Measurements from ENCODE around the gene MAP2K2. TPM values are rescaled to one million over a fixed set of nuclear protein-coding genes. Genes with fewer than 3 reads are reported as not detected.

MAP2K2 gene
- 165 TPM for polyA plus RNA-seq (2013, experiment 1 of 2)
- 164 TPM for polyA plus RNA-seq (2013, experiment 2 of 2)

DNA sequence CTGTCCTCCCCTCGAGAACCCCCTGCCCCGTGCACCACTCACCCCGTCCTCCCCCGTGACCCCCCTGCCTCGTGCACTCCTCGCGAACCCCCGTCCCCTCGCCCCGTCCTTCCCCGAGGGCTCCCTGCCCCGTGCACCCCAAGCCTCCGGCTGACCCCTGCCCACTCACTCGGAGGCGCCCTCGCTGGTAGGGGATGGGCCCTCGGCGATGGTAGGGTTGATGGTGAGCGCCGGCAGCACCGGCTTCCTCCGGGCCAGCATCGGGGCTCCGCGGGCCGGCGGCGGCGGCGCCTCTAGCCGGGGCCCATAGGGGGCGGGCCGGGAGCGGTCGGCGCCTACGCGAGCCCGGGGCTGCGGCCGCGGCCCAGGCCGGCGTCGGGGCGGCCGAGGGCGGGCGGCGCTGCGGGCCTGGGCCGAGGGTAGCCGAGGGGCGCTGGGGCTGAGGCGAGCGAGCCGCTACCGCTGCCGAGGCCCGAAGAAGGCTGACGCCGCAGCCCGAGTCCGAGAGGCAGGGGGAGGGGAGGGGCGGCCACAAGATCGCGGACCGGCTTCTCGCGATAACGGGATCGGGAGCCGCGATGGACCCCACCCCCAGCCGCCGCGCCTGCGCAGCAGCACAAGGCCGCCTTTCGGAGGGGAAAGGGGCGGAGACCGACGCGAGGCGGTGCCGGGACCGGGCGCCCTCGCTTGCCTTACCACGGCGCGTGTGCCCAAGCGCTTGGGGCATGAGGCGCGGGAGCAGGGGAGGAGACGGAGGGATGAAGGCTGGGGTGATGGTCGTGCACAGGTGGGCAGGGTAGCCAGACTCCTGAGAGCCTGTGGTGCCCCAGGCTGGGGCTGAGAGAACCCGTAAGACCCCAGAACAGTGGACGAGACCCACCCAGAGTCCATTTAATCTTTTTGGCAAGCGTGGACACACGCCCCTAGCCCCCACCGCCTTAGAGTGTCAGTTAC is at the start of gene MAP2K2:
TSS of gene MAP2K2 (minus strand) at position 508 of the 954 bp plus-strand sequence. CDS start at position 261, 247 bp downstream.
- no peaks in the 10 kb centered on the region for H3K27me3 ChIP-seq (ENCODE audit: control insufficient read depth in 3 of 3, insufficient read depth in 3 of 3, low read depth in 1 of 3, low read length in 3 of 3)
- H3K23ac ChIP-seq (ENCODE audit: low read depth, low read length, poor library complexity) = peak within 1 kb of the TSS; percentile 98
- H2BK120ac ChIP-seq (ENCODE audit: low read depth, low read length) = no peak within 1 kb of the TSS
- peak within 1 kb of the TSS; percentile 58 to 100 for H3K4me3 ChIP-seq (ENCODE audit: low read length in 2 of 2)
- no CpG with 5 or more reads among the region's 102 CpGs for WGBS, 2 donors (ENCODE audit: extremely low coverage in 2 of 2, insufficient read length in 2 of 2, insufficient replicate concordance in 1 of 2)
- peak; percentile 93 for DNase-seq (ENCODE audit: low spot score)
- peak within 1 kb of the TSS; percentile 99 for H3K18ac ChIP-seq (ENCODE audit: low read length)
- no peak within 1 kb of the TSS for H2AK5ac ChIP-seq (ENCODE audit: low read depth, low read length)
- peak within 1 kb of the TSS; percentile 98 for H3K9ac ChIP-seq (ENCODE audit: low read depth, low read length, poor library complexity)
- no peak within 1 kb of the TSS for H2BK12ac ChIP-seq (ENCODE audit: low read length)
- peak within 1 kb of the TSS; percentile 80 for H3K4me2 ChIP-seq (ENCODE audit: insufficient read depth, low read length, poor library complexity, severe bottlenecking)
- H3K27ac ChIP-seq (replicated peaks; ENCODE audit: low read length) = no peak within 1 kb of the TSS
- H4K91ac ChIP-seq (ENCODE audit: low read depth, low read length, poor library complexity) = no peak within 1 kb of the TSS
- H3K36me3 ChIP-seq (replicated peaks in 1 of 2; ENCODE audit: control insufficient read depth in 2 of 2, insufficient read depth in 2 of 2, low read length in 2 of 2) = peaks cover 4 to 17% of the 10 kb centered on the region in 2 donors
- no peak within 1 kb of the TSS for H2BK15ac ChIP-seq (ENCODE audit: low read length)
- H2BK5ac ChIP-seq (ENCODE audit: low read length) = peak within 1 kb of the TSS; percentile 83
- H3K4ac ChIP-seq (ENCODE audit: low read length) = no peak within 1 kb of the TSS
- H3K14ac ChIP-seq (ENCODE audit: low read length) = peak within 1 kb of the TSS; percentile 94
- H3K79me1 ChIP-seq (ENCODE audit: low read depth, low read length) = peaks cover 18% of the 10 kb centered on the region
- peaks cover 7 to 8% of the 10 kb centered on the region in 2 donors for H3K4me1 ChIP-seq (ENCODE audit: control insufficient read depth in 2 of 2, insufficient read depth in 1 of 2, low read depth in 1 of 2, low read length in 2 of 2)
- no peaks in the 10 kb centered on the region for H3K9me3 ChIP-seq (replicated peaks in 1 of 2; ENCODE audit: control insufficient read depth in 2 of 2, insufficient read depth in 1 of 2, low read depth in 1 of 2, low read length in 2 of 2)
- H2AFZ ChIP-seq (ENCODE audit: low read length) = peak within 1 kb of the TSS; percentile 96
- no peak within 1 kb of the TSS for H4K8ac ChIP-seq (ENCODE audit: low read depth, low read length)

DNA sequence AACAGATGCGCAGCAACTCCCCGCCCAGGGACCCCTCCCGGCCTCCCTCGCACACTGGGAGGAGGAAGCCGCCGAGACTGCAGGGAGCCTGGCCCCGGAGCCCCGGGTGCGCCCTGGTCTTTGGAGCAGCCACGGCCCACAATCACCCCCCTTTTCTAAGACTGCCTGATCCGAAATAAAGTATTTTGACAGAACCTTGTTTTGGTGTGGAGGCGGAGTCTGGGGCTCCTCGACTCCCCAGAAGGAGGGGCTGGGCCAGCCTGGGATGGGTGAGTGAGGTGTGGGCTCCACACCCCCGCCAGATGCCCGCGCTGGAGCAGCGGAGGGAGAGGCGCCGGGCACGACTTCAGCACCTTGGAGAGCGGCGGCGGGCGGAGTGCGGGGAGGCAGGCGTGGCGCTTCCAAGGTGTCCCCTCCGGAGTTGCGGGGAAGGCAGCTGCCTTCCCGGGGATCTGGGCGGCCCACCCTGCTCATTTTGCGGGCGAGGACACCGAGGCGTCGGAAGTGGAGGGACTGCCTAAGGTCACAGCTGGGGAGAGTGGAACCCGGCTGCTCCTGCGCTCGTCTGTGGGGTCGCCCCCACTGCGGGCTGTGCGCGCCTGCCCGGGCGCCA is 49.0 kb upstream of the MAP2K2 start:
- Histone ChIP-seq H2AFZ (ENCODE audit: low read length) (no peak overlapping the region), H3K27me3 (ENCODE audit: control insufficient read depth in 3 of 3, insufficient read depth in 3 of 3, low read depth in 1 of 3, low read length in 3 of 3) (peaks cover 0 to 13% (median 9%) of the 10 kb centered on the region in 3 experiments), H3K79me1 (ENCODE audit: low read depth, low read length) (peaks cover 2% of the 10 kb centered on the region), H3K4me2 (ENCODE audit: insufficient read depth, low read length, poor library complexity, severe bottlenecking) (peak overlapping the region; percentile 11), H3K27ac (replicated peaks; ENCODE audit: low read length) (no peak overlapping the region), H4K8ac (ENCODE audit: low read depth, low read length) (no peak overlapping the region), H2BK120ac (ENCODE audit: low read depth, low read length) (no peak overlapping the region), H3K23ac (ENCODE audit: low read depth, low read length, poor library complexity) (peak overlapping the region; percentile 55), H3K18ac (ENCODE audit: low read length) (no peak overlapping the region), H2AK5ac (ENCODE audit: low read depth, low read length) (no peak overlapping the region), H2BK15ac (ENCODE audit: low read length) (no peak overlapping the region), H3K4me1 (ENCODE audit: control insufficient read depth in 2 of 2, insufficient read depth in 1 of 2, low read depth in 1 of 2, low read length in 2 of 2) (no peaks in the 10 kb centered on the region), H3K9ac (ENCODE audit: low read depth, low read length, poor library complexity) (no peak overlapping the region), H4K91ac (ENCODE audit: low read depth, low read length, poor library complexity) (no peak overlapping the region), H3K14ac (ENCODE audit: low read length) (no peak overlapping the region), H3K9me3 (replicated peaks in 1 of 2; ENCODE audit: control insufficient read depth in 2 of 2, insufficient read depth in 1 of 2, low read depth in 1 of 2, low read length in 2 of 2) (no peaks in the 10 kb centered on the region), H2BK12ac (ENCODE audit: low read length) (no peak overlapping the region), H3K4me3 (ENCODE audit: low read length in 2 of 2) (no peak overlapping the region), H2BK5ac (ENCODE audit: low read length) (no peak overlapping the region), H3K4ac (ENCODE audit: low read length) (no peak overlapping the region), H3K36me3 (replicated peaks in 1 of 2; ENCODE audit: control insufficient read depth in 2 of 2, insufficient read depth in 2 of 2, low read length in 2 of 2) (peaks cover 0 to 19% of the 10 kb centered on the region in 2 donors)
- DNase-seq (ENCODE audit: low spot score) = peak; percentile 75
- no CpG with 5 or more reads among the region's 45 CpGs for WGBS, 2 donors (ENCODE audit: extremely low coverage in 2 of 2, insufficient read length in 2 of 2, insufficient replicate concordance in 1 of 2)

DNA sequence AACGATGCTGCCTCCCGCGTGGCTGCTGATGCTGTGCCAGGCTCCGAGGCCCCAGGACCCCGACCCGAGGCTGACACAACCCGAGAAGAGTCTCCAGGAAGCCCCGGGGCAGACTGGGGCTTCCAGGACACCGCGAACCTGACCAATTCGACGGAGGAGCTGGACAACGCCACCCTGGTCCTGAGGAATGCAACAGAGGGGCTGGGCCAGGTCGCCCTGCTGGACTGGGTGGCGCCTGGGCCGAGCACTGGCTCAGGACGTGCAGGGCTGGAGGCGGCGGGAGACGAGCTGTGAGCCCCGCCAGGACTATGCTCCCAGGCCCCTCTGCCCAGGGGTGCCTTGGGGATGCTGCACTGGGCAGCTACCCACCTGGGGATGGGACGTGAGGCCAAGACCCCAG is 47.8 kb upstream of the MAP2K2 start:
- no peak overlapping the region for H3K4ac ChIP-seq (ENCODE audit: low read length)
- H4K8ac ChIP-seq (ENCODE audit: low read depth, low read length) = no peak overlapping the region
- peaks cover 0 to 14% of the 10 kb centered on the region in 2 donors for H3K36me3 ChIP-seq (replicated peaks in 1 of 2; ENCODE audit: control insufficient read depth in 2 of 2, insufficient read depth in 2 of 2, low read length in 2 of 2)
- no peak overlapping the region for H2BK120ac ChIP-seq (ENCODE audit: low read depth, low read length)
- no peak overlapping the region for H3K9ac ChIP-seq (ENCODE audit: low read depth, low read length, poor library complexity)
- peaks cover 2% of the 10 kb centered on the region for H3K79me1 ChIP-seq (ENCODE audit: low read depth, low read length)
- no peak overlapping the region for H3K4me2 ChIP-seq (ENCODE audit: insufficient read depth, low read length, poor library complexity, severe bottlenecking)
- no peak overlapping the region for H2AK5ac ChIP-seq (ENCODE audit: low read depth, low read length)
- no peak overlapping the region for H2BK5ac ChIP-seq (ENCODE audit: low read length)
- no peaks in the 10 kb centered on the region for H3K9me3 ChIP-seq (replicated peaks in 1 of 2; ENCODE audit: control insufficient read depth in 2 of 2, insufficient read depth in 1 of 2, low read depth in 1 of 2, low read length in 2 of 2)
- no peaks in the 10 kb centered on the region for H3K4me1 ChIP-seq (ENCODE audit: control insufficient read depth in 2 of 2, insufficient read depth in 1 of 2, low read depth in 1 of 2, low read length in 2 of 2)
- no peak overlapping the region for H3K4me3 ChIP-seq (ENCODE audit: low read length in 2 of 2)
- H2BK15ac ChIP-seq (ENCODE audit: low read length) = no peak overlapping the region
- H2BK12ac ChIP-seq (ENCODE audit: low read length) = no peak overlapping the region
- peak overlapping the region; percentile 65 for H3K23ac ChIP-seq (ENCODE audit: low read depth, low read length, poor library complexity)
- no peak overlapping the region for H4K91ac ChIP-seq (ENCODE audit: low read depth, low read length, poor library complexity)
- peaks cover 0 to 13% (median 9%) of the 10 kb centered on the region in 3 experiments for H3K27me3 ChIP-seq (ENCODE audit: control insufficient read depth in 3 of 3, insufficient read depth in 3 of 3, low read depth in 1 of 3, low read length in 3 of 3)
- no peak overlapping the region for H3K18ac ChIP-seq (ENCODE audit: low read length)
- no peak for DNase-seq (ENCODE audit: low spot score)
- peak overlapping the region; percentile 21 for H3K14ac ChIP-seq (ENCODE audit: low read length)
- no peak overlapping the region for H3K27ac ChIP-seq (replicated peaks; ENCODE audit: low read length)
- no CpG with 5 or more reads among the region's 22 CpGs for WGBS, 2 donors (ENCODE audit: extremely low coverage in 2 of 2, insufficient read length in 2 of 2, insufficient replicate concordance in 1 of 2)
- H2AFZ ChIP-seq (ENCODE audit: low read length) = no peak overlapping the region

DNA sequence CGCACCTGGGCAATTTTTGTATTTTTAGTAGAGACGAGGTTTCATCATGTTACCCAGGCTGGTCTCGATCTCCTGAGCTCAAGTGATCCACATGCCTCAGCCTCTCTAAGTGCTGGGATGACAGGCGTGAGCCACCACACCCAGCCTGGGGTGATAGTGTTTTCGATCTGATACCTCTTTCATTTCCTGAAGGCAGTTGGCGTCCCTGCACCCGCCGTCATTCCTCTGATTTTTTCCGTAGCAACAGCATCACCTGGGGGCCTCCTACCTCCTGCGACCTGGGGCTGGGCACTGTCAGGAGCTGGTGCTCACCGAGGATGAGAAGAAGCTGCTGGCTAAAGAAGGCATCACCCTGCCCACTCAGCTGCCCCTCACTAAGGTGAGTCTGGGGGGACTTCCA is 40.3 kb upstream of the MAP2K2 start:
- H2BK12ac ChIP-seq (ENCODE audit: low read length) = no peak overlapping the region
- no peak overlapping the region for H3K9ac ChIP-seq (ENCODE audit: low read depth, low read length, poor library complexity)
- H3K79me1 ChIP-seq (ENCODE audit: low read depth, low read length) = peaks cover 3% of the 10 kb centered on the region
- no peak overlapping the region for H4K91ac ChIP-seq (ENCODE audit: low read depth, low read length, poor library complexity)
- no peak overlapping the region for H2BK120ac ChIP-seq (ENCODE audit: low read depth, low read length)
- no peak overlapping the region for H3K14ac ChIP-seq (ENCODE audit: low read length)
- no peak for DNase-seq (ENCODE audit: low spot score)
- H3K4me3 ChIP-seq (ENCODE audit: low read length in 2 of 2) = no peak overlapping the region
- H3K9me3 ChIP-seq (replicated peaks in 1 of 2; ENCODE audit: control insufficient read depth in 2 of 2, insufficient read depth in 1 of 2, low read depth in 1 of 2, low read length in 2 of 2) = peaks cover 0 to 2% of the 10 kb centered on the region in 2 donors
- no peak overlapping the region for H3K4ac ChIP-seq (ENCODE audit: low read length)
- no peak overlapping the region for H2AFZ ChIP-seq (ENCODE audit: low read length)
- peaks cover 0 to 3% (median 0%) of the 10 kb centered on the region in 3 experiments for H3K27me3 ChIP-seq (ENCODE audit: control insufficient read depth in 3 of 3, insufficient read depth in 3 of 3, low read depth in 1 of 3, low read length in 3 of 3)
- H3K4me1 ChIP-seq (ENCODE audit: control insufficient read depth in 2 of 2, insufficient read depth in 1 of 2, low read depth in 1 of 2, low read length in 2 of 2) = no peaks in the 10 kb centered on the region
- H2BK15ac ChIP-seq (ENCODE audit: low read length) = no peak overlapping the region
- no peak overlapping the region for H2AK5ac ChIP-seq (ENCODE audit: low read depth, low read length)
- no peaks in the 10 kb centered on the region for H3K36me3 ChIP-seq (replicated peaks in 1 of 2; ENCODE audit: control insufficient read depth in 2 of 2, insufficient read depth in 2 of 2, low read length in 2 of 2)
- H3K27ac ChIP-seq (replicated peaks; ENCODE audit: low read length) = no peak overlapping the region
- WGBS, 2 donors (ENCODE audit: extremely low coverage in 2 of 2, insufficient read length in 2 of 2, insufficient replicate concordance in 1 of 2) = no CpG with 5 or more reads among the region's 11 CpGs
- H3K18ac ChIP-seq (ENCODE audit: low read length) = no peak overlapping the region
- no peak overlapping the region for H3K23ac ChIP-seq (ENCODE audit: low read depth, low read length, poor library complexity)
- H2BK5ac ChIP-seq (ENCODE audit: low read length) = no peak overlapping the region
- H4K8ac ChIP-seq (ENCODE audit: low read depth, low read length) = no peak overlapping the region
- peak overlapping the region; percentile 11 for H3K4me2 ChIP-seq (ENCODE audit: insufficient read depth, low read length, poor library complexity, severe bottlenecking)

Measured in neuronal stem cell (in vitro differentiated cells).